Glutamatergic neuron (in vitro differentiated cells): Measurements from ENCODE around the gene NOP9. TPM values are rescaled to one million over a fixed set of nuclear protein-coding genes. Genes with fewer than 3 reads are reported as not detected.

Experiments used
- DNase-seq: peaks from one replicate; pipeline ENCODE4 v3.0.0; 2022
- H3K27ac Mint-ChIP-seq: one replicate; pipeline ENCODE4 v1.8.0; 2020; ENCODE audit warnings: mild to moderate bottlenecking, mixed read lengths, inconsistent platforms; ENCODE audit not compliant: unreplicated experiment
- H3K27me3 Mint-ChIP-seq: one replicate; pipeline ENCODE4 v1.8.0; 2020; ENCODE audit warnings: mild to moderate bottlenecking, moderate library complexity, mixed read lengths, inconsistent platforms; ENCODE audit not compliant: unreplicated experiment
- H3K36me3 Mint-ChIP-seq: one replicate; pipeline ENCODE4 v1.8.0; 2020; ENCODE audit warnings: mild to moderate bottlenecking, mixed read lengths, inconsistent platforms; ENCODE audit not compliant: unreplicated experiment
- H3K4me1 Mint-ChIP-seq: one replicate; pipeline ENCODE4 v1.8.0; 2020; ENCODE audit warnings: mild to moderate bottlenecking, low read depth, mixed read lengths, inconsistent platforms; ENCODE audit not compliant: unreplicated experiment
- H3K4me3 Mint-ChIP-seq: one replicate; pipeline ENCODE4 v1.8.0; 2020; ENCODE audit warnings: mild to moderate bottlenecking, mixed read lengths, inconsistent platforms; ENCODE audit not compliant: unreplicated experiment
- H3K9me3 Mint-ChIP-seq: one replicate; pipeline ENCODE4 v1.8.0; 2020; ENCODE audit warnings: mild to moderate bottlenecking, moderate library complexity, mixed read lengths, inconsistent platforms; ENCODE audit not compliant: unreplicated experiment
- CTCF ChIP-seq: fragments of 200-600 bp; sonication (generic); IDR thresholded peaks from one replicate; pipeline ENCODE4 v1.5.0; 2021; ENCODE audit not compliant: partially characterized antibody, unreplicated experiment
- total RNA-seq: library from RNA; stranded (reverse); fragmentation: NEBNext Ultra II Directional; extraction: Animal tissue kit (Norgen Biotek cat#: 25700); gene quantifications from one replicate; pipeline ENCODE4 v1.2.1, GENCODE V29; 2021; ENCODE audit not compliant: unreplicated experiment

The NOP9 gene
- total RNA-seq, 1 donor from 2014 or later = 29.2 TPM

GRCh38 chr14:24253936-24254335 is 45.7 kb upstream of the NOP9 start:
- H3K27ac Mint-ChIP-seq = no peak overlapping the region
- peaks cover 4% of the 10 kb centered on the region for H3K9me3 Mint-ChIP-seq
- H3K4me3 Mint-ChIP-seq = no peak overlapping the region
- peaks cover 7% of the 10 kb centered on the region for H3K27me3 Mint-ChIP-seq
- DNase-seq = no peak
- TF ChIP-seq CTCF = no peak
- peaks cover 9% of the 10 kb centered on the region for H3K4me1 Mint-ChIP-seq
- H3K36me3 Mint-ChIP-seq = no peaks in the 10 kb centered on the region

DNA sequence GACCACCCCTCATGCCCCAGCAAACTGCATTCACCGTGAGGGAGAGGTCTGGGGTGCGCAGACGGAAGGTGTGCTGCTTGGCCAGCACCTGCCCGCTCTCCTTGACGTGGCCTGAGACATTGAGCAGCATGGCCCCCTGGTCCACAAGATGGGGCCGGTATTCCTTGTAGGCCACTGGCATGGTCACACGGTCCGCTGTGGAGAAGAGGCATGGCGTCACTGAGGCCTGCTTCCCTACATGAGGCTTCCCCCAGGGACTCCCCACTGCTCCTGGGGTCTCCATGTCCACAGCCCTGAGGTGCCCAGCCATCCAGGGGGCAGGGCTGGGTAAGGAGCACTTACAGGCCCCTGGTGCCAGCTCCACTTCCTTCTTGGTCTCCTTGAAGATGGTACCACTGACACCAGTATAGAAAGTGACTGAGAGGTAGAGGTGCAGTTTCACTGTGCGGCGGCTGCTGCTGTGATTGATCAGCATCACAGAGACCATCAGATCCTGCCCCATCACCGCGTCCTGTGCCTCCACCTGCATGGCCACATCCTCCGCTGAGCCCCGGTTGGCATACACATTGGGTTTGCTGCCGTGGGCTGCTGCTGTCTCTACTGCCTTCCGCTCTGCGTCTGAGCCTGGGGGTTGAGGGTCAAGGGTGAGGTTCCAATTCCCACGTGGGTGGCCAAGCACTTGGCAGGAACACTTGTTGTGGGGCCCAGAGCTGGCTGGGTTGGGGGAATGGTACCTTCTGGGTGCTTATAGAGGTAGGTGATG is 44.8 kb upstream of the NOP9 start:
- Mint-ChIP-seq H3K4me1 (peaks cover 6% of the 10 kb centered on the region), H3K36me3 (no peaks in the 10 kb centered on the region), H3K27ac (no peak overlapping the region), H3K27me3 (peaks cover 7% of the 10 kb centered on the region), H3K4me3 (no peak overlapping the region), H3K9me3 (peaks cover 2% of the 10 kb centered on the region)
- no peak for DNase-seq
- TF ChIP-seq CTCF = no peak

GRCh38 chr14:24255438-24255837 is 44.2 kb upstream of the NOP9 start:
- Mint-ChIP-seq H3K36me3 (no peaks in the 10 kb centered on the region), H3K4me3 (no peak overlapping the region), H3K9me3 (peaks cover 1% of the 10 kb centered on the region), H3K4me1 (peaks cover 1% of the 10 kb centered on the region), H3K27ac (no peak overlapping the region), H3K27me3 (peaks cover 7% of the 10 kb centered on the region)
- TF ChIP-seq CTCF = no peak
- no peak for DNase-seq

DNA sequence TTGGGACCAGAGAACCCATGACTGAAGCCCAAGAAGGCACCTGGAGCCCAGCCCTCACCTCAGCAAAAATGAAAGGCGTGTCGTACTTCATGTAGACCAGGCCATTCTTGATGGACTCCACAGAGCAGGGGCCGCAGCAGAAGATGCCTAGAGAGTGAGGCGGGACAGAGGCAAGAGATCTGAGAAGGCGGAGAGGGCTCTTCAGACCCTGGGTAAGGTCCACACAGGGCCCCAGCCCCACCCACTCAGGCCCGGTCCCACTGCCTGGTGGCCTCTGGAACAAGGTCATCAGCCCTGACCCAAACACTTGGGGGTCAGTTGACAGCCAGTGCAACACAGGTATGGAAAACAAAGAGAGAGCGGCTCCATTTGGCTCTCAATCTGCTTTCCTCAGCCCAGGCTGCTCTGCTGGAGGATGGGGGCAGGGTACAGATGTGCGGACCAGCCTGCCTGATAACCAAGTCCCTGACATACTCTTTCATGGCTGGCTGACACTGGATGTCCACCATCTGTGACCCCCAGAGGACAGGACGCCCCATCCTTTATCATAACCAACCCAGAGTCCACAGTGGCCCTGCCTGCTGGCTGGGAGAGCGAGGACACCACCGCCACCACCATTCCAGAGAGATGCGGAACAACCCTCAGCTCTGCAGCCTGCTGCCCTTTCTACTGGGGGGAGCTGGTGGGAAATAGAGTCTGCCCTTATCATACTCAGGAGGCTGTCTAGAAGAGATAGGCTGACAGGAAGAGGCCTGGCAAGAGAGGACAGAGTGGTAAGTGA is 43.5 kb upstream of the NOP9 start:
- no peaks in the 10 kb centered on the region for H3K9me3 Mint-ChIP-seq
- H3K4me1 Mint-ChIP-seq = no peaks in the 10 kb centered on the region
- no peak for TF ChIP-seq CTCF
- no peak for DNase-seq
- H3K4me3 Mint-ChIP-seq = no peak overlapping the region
- no peaks in the 10 kb centered on the region for H3K36me3 Mint-ChIP-seq
- peaks cover 9% of the 10 kb centered on the region for H3K27me3 Mint-ChIP-seq
- no peak overlapping the region for H3K27ac Mint-ChIP-seq

DNA sequence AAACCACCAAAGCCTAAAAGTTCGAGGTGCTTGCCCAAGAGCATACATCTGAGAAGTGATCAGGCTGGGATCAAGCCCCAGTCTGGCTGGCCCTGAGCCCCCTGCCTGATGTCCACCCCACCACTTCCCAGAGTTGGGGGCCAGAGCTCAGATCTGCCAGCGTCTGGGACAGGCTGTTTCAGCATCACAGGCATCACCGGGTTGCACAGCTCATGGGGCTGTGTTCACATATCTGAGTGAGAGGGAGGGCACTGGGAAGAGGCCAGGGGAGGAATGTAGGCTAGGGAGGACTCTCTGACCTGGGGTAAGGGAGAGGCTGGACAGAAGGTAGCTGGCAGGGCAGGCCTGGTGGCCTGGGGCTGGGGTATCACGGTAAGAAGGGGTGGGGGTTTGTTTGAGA is 42.7 kb upstream of the NOP9 start:
- H3K27ac Mint-ChIP-seq = no peak overlapping the region
- H3K36me3 Mint-ChIP-seq = no peaks in the 10 kb centered on the region
- H3K4me3 Mint-ChIP-seq = no peak overlapping the region
- no peak for DNase-seq
- no peak for TF ChIP-seq CTCF
- peaks cover 1% of the 10 kb centered on the region for H3K9me3 Mint-ChIP-seq
- H3K27me3 Mint-ChIP-seq = peaks cover 10% of the 10 kb centered on the region
- H3K4me1 Mint-ChIP-seq = no peaks in the 10 kb centered on the region
